BJ (cell line): ENCODE measurements around the gene UNG. TPM values are rescaled to one million over a fixed set of nuclear protein-coding genes. Genes with fewer than 3 reads are reported as not detected.

Experiments
- CTCF ChIA-PET: fragments of 350-600 bp; formaldehyde crosslinking; extraction: SDS; loops from one replicate; lab custom pipeline; 2021; ENCODE audit warnings: antibody characterized with exemption, inconsistent platforms; lab: Yijun Ruan, JAX
- POLR2A ChIA-PET: fragments of 300-600 bp; sonication (Branson Sonifier 250); formaldehyde crosslinking; extraction: SDS; loops from one replicate; lab custom pipeline; 2021; ENCODE audit warnings: antibody characterized with exemption; lab: Charles Lee
- DNase-seq: peaks from one replicate; pipeline ENCODE4 v3.0.0-alpha.2; 2011; ENCODE audit warnings: low read depth
- H3K27me3 ChIP-seq: 2 replicates; pipeline ENCODE4 v1.6.0; 2011; ENCODE audit warnings: low read length; ENCODE audit not compliant: control insufficient read depth, insufficient read depth
- H3K36me3 ChIP-seq: 2 replicates; pipeline ENCODE4 v1.5.1; 2011; ENCODE audit warnings: low read length; ENCODE audit not compliant: control insufficient read depth, insufficient read depth
- H3K4me3 ChIP-seq: 2 replicates; pipeline ENCODE4 v1.5.1; 2011; ENCODE audit warnings: low read depth, mild to moderate bottlenecking, control low read depth, low read length
- CTCF ChIP-seq: IDR thresholded peaks from 2 replicates; pipeline ENCODE4 v1.5.1; 2011; ENCODE audit warnings: low read depth, mild to moderate bottlenecking, control low read depth, inconsistent platforms, low read length, moderate library complexity; ENCODE audit not compliant: insufficient read depth
- polyA plus RNA-seq: library from polyadenylated mRNA; depleted of rRNA; stranded (reverse); fragments of >200 nt; gene quantifications from 2 replicates; pipeline ENCODE4 v1.2.3, GENCODE V29; 2011; rRNA removed
- small RNA-seq: library from RNA; depleted of rRNA; stranded (forward); fragments of <200 nt; gene quantifications from one replicate; pipeline ENCODE3, GENCODE V24; 2012; ENCODE audit warnings: low replicate concordance, low read depth; ENCODE audit not compliant: insufficient read length

UNG gene
- polyA plus RNA-seq, 1 experiment, result 10.4 TPM

GRCh38 chr12:109160433-109160832, 63.0 kb downstream of the UNG start:
- Histone ChIP-seq H3K36me3 (no peaks in the 10 kb centered on the region), H3K4me3 (no peak overlapping the region), H3K27me3 (no peaks in the 10 kb centered on the region)
- TF ChIP-seq CTCF, result no peak
- POLR2A ChIA-PET, result no interaction called here
- no peak for DNase-seq
- CTCF ChIA-PET, result interaction anchor here (0.9 kb wide), 1 partner anchor 17 kb away, joined by 3 read pairs; no protein-coding TSS in a partner anchor

Small RNAs within 50 kb of the gene (small RNA-seq; reads per million reads assigned to genes)
- not detected for gene RNA5SP372

Other genes with a start within 250 kb of the UNG start
- 40.6 and 52.3 TPM in 2 replicates for gene SSH1, start 240.0 kb upstream of the UNG start, polyA plus RNA-seq
- not detected in 2 replicates for gene DAO, start 217.5 kb upstream of the UNG start, polyA plus RNA-seq
- not detected in 2 replicates for gene SVOP, start 76.5 kb upstream of the UNG start, polyA plus RNA-seq
- 16.0 and 16.7 TPM in 2 replicates for gene USP30, start 45.0 kb upstream of the UNG start, polyA plus RNA-seq
- gene ALKBH2, start 4.1 kb upstream of the UNG start, polyA plus RNA-seq, result 19.6 and 23.3 TPM in 2 replicates
- 1.1 and 1.7 TPM in 2 replicates for gene ACACB, start 19.0 kb downstream of the UNG start, polyA plus RNA-seq
- not detected in 2 replicates for gene FOXN4, start 211.7 kb downstream of the UNG start, polyA plus RNA-seq